Endodermal cell (in vitro differentiated cells): ENCODE measurements around the gene SCAF4. TPM values are rescaled to one million over a fixed set of nuclear protein-coding genes. Genes with fewer than 3 reads are reported as not detected.

Source experiments
- DNase-seq: peaks from one replicate; pipeline ENCODE4 v3.0.0-alpha.2; 2017
- H3K27ac ChIP-seq: 2 replicates; pipeline ENCODE4 v1.5.1; 2013; ENCODE audit warnings: mild to moderate bottlenecking, low read depth, low read length, moderate library complexity
- H3K27me3 ChIP-seq: 2 replicates; pipeline ENCODE4 v1.6.1; 2013; ENCODE audit warnings: mild to moderate bottlenecking, low read length, moderate library complexity; ENCODE audit not compliant: insufficient read depth, control insufficient read depth, poor library complexity, severe bottlenecking
- H3K36me3 ChIP-seq: 2 replicates; pipeline ENCODE4 v1.7.0; 2013; ENCODE audit warnings: mild to moderate bottlenecking, low read length, moderate library complexity; ENCODE audit not compliant: control insufficient read depth, insufficient read depth
- H3K4me1 ChIP-seq: one replicate; pipeline ENCODE4 v1.7.0; 2013; ENCODE audit warnings: low read length; ENCODE audit not compliant: control insufficient read depth, insufficient read depth
- H3K4me3 ChIP-seq: 2 replicates; pipeline ENCODE4 v1.5.1; 2013; ENCODE audit warnings: mild to moderate bottlenecking, low read length, moderate library complexity
- H3K9ac ChIP-seq: 2 replicates; pipeline ENCODE4 v1.6.1; 2013; ENCODE audit warnings: mild to moderate bottlenecking, low read length, moderate library complexity; ENCODE audit not compliant: poor library complexity, severe bottlenecking; ENCODE audit errors: extremely low read depth
- H3K9me3 ChIP-seq: 2 replicates; pipeline ENCODE4 v1.6.1; 2013; ENCODE audit warnings: mild to moderate bottlenecking, low read length, moderate library complexity; ENCODE audit not compliant: control insufficient read depth
- H3K27ac Mint-ChIP-seq: 2 replicates; pipeline ENCODE4 v1.8.0; 2020; ENCODE audit warnings: mixed read lengths
- H3K27me3 Mint-ChIP-seq: 2 replicates; pipeline ENCODE4 v1.8.0; 2021; ENCODE audit warnings: mild to moderate bottlenecking, mixed read lengths; ENCODE audit not compliant: insufficient read depth
- H3K36me3 Mint-ChIP-seq: 2 replicates; pipeline ENCODE4 v1.8.0; 2020; ENCODE audit warnings: low read depth, mixed read lengths
- H3K4me1 Mint-ChIP-seq: 2 replicates; pipeline ENCODE4 v1.8.0; 2020; ENCODE audit warnings: mixed read lengths
- H3K4me3 Mint-ChIP-seq: 2 replicates; pipeline ENCODE4 v1.8.0; 2020; ENCODE audit warnings: mild to moderate bottlenecking, moderate library complexity, mixed read lengths
- H3K9me3 Mint-ChIP-seq: 2 replicates; pipeline ENCODE4 v1.8.0; 2020; ENCODE audit warnings: mild to moderate bottlenecking, mixed read lengths
- CTCF ChIP-seq: fragments of 200-600 bp; sonication (generic); conservative IDR thresholded peaks from 2 replicates; pipeline ENCODE4 v1.5.0; 2021; ENCODE audit warnings: antibody characterized with exemption, mild to moderate bottlenecking
- whole genome bisulfite sequencing, 2 experiments: methylation state at CpG; one replicate each; pipeline versions ENCODE4 v1.1.5 to v1.1.7; 2013; ENCODE audit warnings: missing lambda C conversion rate in 2 of 2, mixed read lengths in 1 of 2; ENCODE audit not compliant: insufficient coverage in 1 of 2, insufficient read length in 1 of 2; 5-methylcytosine and 5-hydroxymethylcytosine counted together
- total RNA-seq, 2 donors: library from RNA; stranded (reverse); fragmentation: NEBNext Ultra II Directional in 1 of 2; extraction: Animal tissue kit (Norgen Biotek cat#: 25700) in 1 of 2; gene quantifications; 2 replicates in 1 of 2; 3 replicates in 1 of 2; pipeline ENCODE4 v1.2.1, GENCODE V29; 2021

Gene SCAF4
- total RNA-seq, 2 donors from 2014 or later, result 61.3 to 67.8 TPM

- Histone ChIP-seq H3K4me3 (no peak overlapping the region), H3K36me3 (peaks cover 39% of the 10 kb centered on the region), H3K27ac (no peak overlapping the region), H3K4me1 (peaks cover 2% of the 10 kb centered on the region), H3K9me3 (no peaks in the 10 kb centered on the region), H3K9ac (no peak overlapping the region), H3K27me3 (no peaks in the 10 kb centered on the region)
- Mint-ChIP-seq H3K4me1 (peaks cover 24% of the 10 kb centered on the region), H3K27me3 (no peaks in the 10 kb centered on the region), H3K9me3 (peaks cover 3% of the 10 kb centered on the region), H3K27ac (no peak overlapping the region), H3K36me3 (peaks cover 59% of the 10 kb centered on the region), H3K4me3 (no peak overlapping the region)
- 93 to 96% methylated on average over 6 to 7 of the region's 7 CpGs for WGBS, 2 experiments
- no peak for DNase-seq
- TF ChIP-seq CTCF, result no peak
Observed at GRCh38 chr21:31663584-31664249, 68.2 kb downstream of the SCAF4 start.

GRCh38 chr21:31660591-31660990, 71.3 kb downstream of the SCAF4 start:
- H3K4me1 ChIP-seq, result peaks cover 2% of the 10 kb centered on the region
- peak overlapping the region; percentile 86 for H3K4me3 ChIP-seq
- peaks cover 16% of the 10 kb centered on the region for H3K36me3 ChIP-seq
- Mint-ChIP-seq H3K9me3 (peaks cover 3% of the 10 kb centered on the region), H3K4me1 (peaks cover 20% of the 10 kb centered on the region), H3K27me3 (no peaks in the 10 kb centered on the region), H3K4me3 (peak overlapping the region; percentile 90), H3K27ac (peak overlapping the region; percentile 74), H3K36me3 (peaks cover 37% of the 10 kb centered on the region)
- 56 to 59% methylated on average over 6 to 8 of the region's 8 CpGs for WGBS, 2 experiments
- no peaks in the 10 kb centered on the region for H3K9me3 ChIP-seq
- no peaks in the 10 kb centered on the region for H3K27me3 ChIP-seq
- peak overlapping the region; percentile 12 for H3K9ac ChIP-seq
- DNase-seq, result no peak
- no peak for TF ChIP-seq CTCF
- no peak overlapping the region for H3K27ac ChIP-seq

- no peak for TF ChIP-seq CTCF
- H3K4me3 ChIP-seq, result peak overlapping the region; percentile 86
- Mint-ChIP-seq H3K36me3 (peaks cover 33% of the 10 kb centered on the region), H3K27me3 (no peaks in the 10 kb centered on the region), H3K27ac (peak overlapping the region; percentile 74), H3K9me3 (peaks cover 3% of the 10 kb centered on the region), H3K4me3 (peak overlapping the region; percentile 90), H3K4me1 (peaks cover 20% of the 10 kb centered on the region)
- peaks cover 16% of the 10 kb centered on the region for H3K36me3 ChIP-seq
- no peak for DNase-seq
- WGBS, 2 experiments, result 0 to 2% methylated on average over 2 to 12 of the region's 12 CpGs
- H3K9ac ChIP-seq, result peak overlapping the region; percentile 12
- no peaks in the 10 kb centered on the region for H3K9me3 ChIP-seq
- peaks cover 2% of the 10 kb centered on the region for H3K4me1 ChIP-seq
- H3K27ac ChIP-seq, result no peak overlapping the region
- H3K27me3 ChIP-seq, result no peaks in the 10 kb centered on the region
Observed at GRCh38 chr21:31660259-31660565, 71.7 kb downstream of the SCAF4 start.
